Endothelial cell (in vitro differentiated cells): Measurements from ENCODE around the gene SND1. TPM values are rescaled to one million over a fixed set of nuclear protein-coding genes. Genes with fewer than 3 reads are reported as not detected.

Experiments
- DNase-seq: peaks from one replicate; pipeline ENCODE4 v3.0.0; 2021; ENCODE audit warnings: low spot score
- H3K27ac Mint-ChIP-seq: one replicate; pipeline ENCODE4 v1.8.0; 2021; ENCODE audit warnings: mixed read lengths, inconsistent platforms; ENCODE audit not compliant: unreplicated experiment
- H3K27me3 Mint-ChIP-seq: one replicate; pipeline ENCODE4 v1.8.0; 2021; ENCODE audit warnings: mild to moderate bottlenecking, moderate library complexity, mixed read lengths, inconsistent platforms; ENCODE audit not compliant: unreplicated experiment
- H3K36me3 Mint-ChIP-seq: one replicate; pipeline ENCODE4 v1.8.0; 2021; ENCODE audit warnings: mild to moderate bottlenecking, low read depth, mixed read lengths, inconsistent platforms; ENCODE audit not compliant: unreplicated experiment
- H3K4me1 Mint-ChIP-seq: one replicate; pipeline ENCODE4 v1.8.0; 2021; ENCODE audit warnings: mild to moderate bottlenecking, mixed read lengths, inconsistent platforms; ENCODE audit not compliant: unreplicated experiment
- H3K4me3 Mint-ChIP-seq: one replicate; pipeline ENCODE4 v1.8.0; 2021; ENCODE audit warnings: mild to moderate bottlenecking, mixed read lengths, inconsistent platforms; ENCODE audit not compliant: unreplicated experiment
- H3K9me3 Mint-ChIP-seq: one replicate; pipeline ENCODE4 v1.8.0; 2021; ENCODE audit warnings: mixed read lengths, inconsistent platforms; ENCODE audit not compliant: unreplicated experiment
- CTCF ChIP-seq: fragments of 200-600 bp; sonication (generic); IDR thresholded peaks from one replicate; pipeline ENCODE4 v1.5.0; 2021; ENCODE audit warnings: antibody characterized with exemption; ENCODE audit not compliant: unreplicated experiment
- total RNA-seq: library from RNA; stranded (reverse); fragmentation: NEBNext Ultra II Directional; extraction: Animal tissue kit (Norgen Biotek cat#: 25700); gene quantifications from one replicate; pipeline ENCODE4 v1.2.1, GENCODE V29; 2021; ENCODE audit not compliant: unreplicated experiment

Gene SND1
- total RNA-seq, 1 donor from 2014 or later = 375 TPM

- no peak for DNase-seq
- Mint-ChIP-seq H3K36me3 (peaks cover 65% of the 10 kb centered on the region), H3K27me3 (peaks cover 35% of the 10 kb centered on the region), H3K4me1 (peaks cover 46% of the 10 kb centered on the region), H3K27ac (no peak overlapping the region), H3K4me3 (peak overlapping the region; percentile 19), H3K9me3 (no peaks in the 10 kb centered on the region)
- TF ChIP-seq CTCF = no peak
Measured at GRCh38 chr7:128003787-128004186, 351.8 kb downstream of the SND1 start.

- no peak for TF ChIP-seq CTCF
- Mint-ChIP-seq H3K27ac (peak overlapping the region; percentile 72), H3K9me3 (no peaks in the 10 kb centered on the region), H3K4me3 (peak overlapping the region; percentile 37), H3K36me3 (peaks cover 60% of the 10 kb centered on the region), H3K4me1 (peaks cover 41% of the 10 kb centered on the region), H3K27me3 (peaks cover 31% of the 10 kb centered on the region)
- DNase-seq = no peak
Measured at GRCh38 chr7:128004623-128005022, 352.6 kb downstream of the SND1 start.

- peaks cover 46% of the 10 kb centered on the region for H3K4me1 Mint-ChIP-seq
- TF ChIP-seq CTCF = no peak
- peaks cover 31% of the 10 kb centered on the region for H3K27me3 Mint-ChIP-seq
- H3K27ac Mint-ChIP-seq = peak overlapping the region; percentile 72
- H3K36me3 Mint-ChIP-seq = peaks cover 63% of the 10 kb centered on the region
- no peaks in the 10 kb centered on the region for H3K9me3 Mint-ChIP-seq
- H3K4me3 Mint-ChIP-seq = peak overlapping the region; percentile 37
- DNase-seq = no peak
Measured at GRCh38 chr7:128005117-128005516, 353.1 kb downstream of the SND1 start.

GRCh38 chr7:128005759-128006159, 353.8 kb downstream of the SND1 start:
- Mint-ChIP-seq H3K4me3 (no peak overlapping the region), H3K4me1 (peaks cover 49% of the 10 kb centered on the region), H3K36me3 (peaks cover 59% of the 10 kb centered on the region), H3K27me3 (peaks cover 31% of the 10 kb centered on the region), H3K9me3 (no peaks in the 10 kb centered on the region), H3K27ac (no peak overlapping the region)
- DNase-seq = no peak
- TF ChIP-seq CTCF = no peak

- peaks cover 31% of the 10 kb centered on the region for H3K27me3 Mint-ChIP-seq
- peak overlapping the region; percentile 4 for H3K4me3 Mint-ChIP-seq
- peaks cover 56% of the 10 kb centered on the region for H3K4me1 Mint-ChIP-seq
- H3K27ac Mint-ChIP-seq = no peak overlapping the region
- no peak for DNase-seq
- H3K9me3 Mint-ChIP-seq = no peaks in the 10 kb centered on the region
- no peak for TF ChIP-seq CTCF
- peaks cover 62% of the 10 kb centered on the region for H3K36me3 Mint-ChIP-seq
Measured at GRCh38 chr7:128006550-128007302, 354.7 kb downstream of the SND1 start.
